Hepatocyte (in vitro differentiated cells): ENCODE results near the gene LITAF. TPM values are rescaled to one million over a fixed set of nuclear protein-coding genes. Genes with fewer than 3 reads are reported as not detected.

Experiments used
- DNase-seq: peaks from one replicate; pipeline ENCODE4 v3.0.0-alpha.2; 2016; ENCODE audit warnings: low spot score
- H2AFZ ChIP-seq: fragments of 200-600 bp; sonication (generic); 2 replicates; pipeline ENCODE4 v1.6.0; 2016; ENCODE audit warnings: antibody characterized with exemption, mild to moderate bottlenecking
- H3K27ac ChIP-seq: fragments of 200-600 bp; sonication (generic); 2 replicates; pipeline ENCODE4 v1.5.1; 2016; ENCODE audit warnings: mild to moderate bottlenecking
- H3K27me3 ChIP-seq: fragments of 200-600 bp; sonication (generic); 2 replicates; pipeline ENCODE4 v1.6.1; 2016
- H3K36me3 ChIP-seq: fragments of 200-600 bp; sonication (generic); replicated peaks from 2 replicates; pipeline ENCODE4 v1.5.1; 2016; ENCODE audit warnings: low read depth; ENCODE audit not compliant: insufficient read depth
- H3K4me1 ChIP-seq: fragments of 200-600 bp; sonication (generic); 2 replicates; pipeline ENCODE4 v1.5.1; 2016; ENCODE audit warnings: mild to moderate bottlenecking, moderate library complexity; ENCODE audit not compliant: insufficient read depth
- H3K4me2 ChIP-seq: fragments of 200-600 bp; sonication (generic); 2 replicates; pipeline ENCODE4 v1.6.0; 2016
- H3K4me3 ChIP-seq: fragments of 200-600 bp; sonication (generic); 2 replicates; pipeline ENCODE4 v1.5.1; 2016; ENCODE audit warnings: mild to moderate bottlenecking
- H3K79me2 ChIP-seq: fragments of 200-600 bp; sonication (generic); 2 replicates; pipeline ENCODE4 v1.6.0; 2017; ENCODE audit warnings: mild to moderate bottlenecking
- H3K9me2 ChIP-seq: fragments of 200-600 bp; sonication (generic); replicated peaks from 2 replicates; pipeline ENCODE4 v1.6.0; 2017; ENCODE audit warnings: mild to moderate bottlenecking; ENCODE audit not compliant: insufficient read depth
- H3K9me3 ChIP-seq: fragments of 200-600 bp; sonication (generic); 2 replicates; pipeline ENCODE4 v1.5.1; 2016; ENCODE audit warnings: low read depth, mild to moderate bottlenecking
- H4K20me1 ChIP-seq: fragments of 200-600 bp; sonication (generic); 2 replicates; pipeline ENCODE4 v1.6.0; 2016; ENCODE audit warnings: mild to moderate bottlenecking; ENCODE audit not compliant: insufficient read depth, poor library complexity, severe bottlenecking
- EZH2 ChIP-seq: fragments of 200-600 bp; sonication (generic); IDR thresholded peaks from 2 replicates; pipeline ENCODE4 v1.6.1; 2016; ENCODE audit warnings: antibody characterized with exemption, mild to moderate bottlenecking, borderline replicate concordance
- EZH2phosphoT487 ChIP-seq: fragments of 200-600 bp; sonication (generic); IDR thresholded peaks from one replicate; pipeline ENCODE4 v1.6.1; 2018; ENCODE audit warnings: antibody characterized with exemption, mild to moderate bottlenecking, low read depth, moderate library complexity; ENCODE audit not compliant: unreplicated experiment, severe bottlenecking
- WGBS: methylation state at CpG from one replicate; pipeline ENCODE4 v1.1.6; 2016; ENCODE audit warnings: low lambda C conversion rate; ENCODE audit errors: missing lambda C conversion rate; 5-methylcytosine and 5-hydroxymethylcytosine counted together
- polyA plus RNA-seq: library from polyadenylated mRNA; unstranded; fragments of >200 nt; fragmentation: Nextera tagmentation; extraction: Ambion mirVana; gene quantifications from 2 replicates; pipeline ENCODE4 v1.2.1, GENCODE V29; 2016
- total RNA-seq: library from RNA; depleted of rRNA; stranded (reverse); fragments of >200 nt; gene quantifications from 2 replicates; pipeline ENCODE4 v1.2.3, GENCODE V29; 2014
- TF ChIP-seq, protein P1 (sequence below): fragments of 200-600 bp; sonication (generic); IDR thresholded peaks from 2 replicates; pipeline ENCODE4 v1.5.1; 2016; ENCODE audit warnings: antibody characterized with exemption, mild to moderate bottlenecking; ENCODE audit not compliant: poor library complexity

LITAF gene
- total and polyA plus RNA-seq, 2 experiments from 2014 or later: 65.6 to 134 TPM

GRCh38 chr16:11588321-11589197 is 1.8 kb upstream of the LITAF start:
- peaks cover 35% of the 10 kb centered on the region for H3K79me2 ChIP-seq
- no peaks in the 10 kb centered on the region for H3K9me2 ChIP-seq
- 77% methylated on average over 7 of the region's 7 CpGs for WGBS
- H3K4me1 ChIP-seq: peaks cover 27% of the 10 kb centered on the region
- no peak for TF ChIP-seq EZH2
- TF ChIP-seq, protein P1, sequence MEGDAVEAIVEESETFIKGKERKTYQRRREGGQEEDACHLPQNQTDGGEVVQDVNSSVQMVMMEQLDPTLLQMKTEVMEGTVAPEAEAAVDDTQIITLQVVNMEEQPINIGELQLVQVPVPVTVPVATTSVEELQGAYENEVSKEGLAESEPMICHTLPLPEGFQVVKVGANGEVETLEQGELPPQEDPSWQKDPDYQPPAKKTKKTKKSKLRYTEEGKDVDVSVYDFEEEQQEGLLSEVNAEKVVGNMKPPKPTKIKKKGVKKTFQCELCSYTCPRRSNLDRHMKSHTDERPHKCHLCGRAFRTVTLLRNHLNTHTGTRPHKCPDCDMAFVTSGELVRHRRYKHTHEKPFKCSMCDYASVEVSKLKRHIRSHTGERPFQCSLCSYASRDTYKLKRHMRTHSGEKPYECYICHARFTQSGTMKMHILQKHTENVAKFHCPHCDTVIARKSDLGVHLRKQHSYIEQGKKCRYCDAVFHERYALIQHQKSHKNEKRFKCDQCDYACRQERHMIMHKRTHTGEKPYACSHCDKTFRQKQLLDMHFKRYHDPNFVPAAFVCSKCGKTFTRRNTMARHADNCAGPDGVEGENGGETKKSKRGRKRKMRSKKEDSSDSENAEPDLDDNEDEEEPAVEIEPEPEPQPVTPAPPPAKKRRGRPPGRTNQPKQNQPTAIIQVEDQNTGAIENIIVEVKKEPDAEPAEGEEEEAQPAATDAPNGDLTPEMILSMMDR: no peak
- no peak for TF ChIP-seq EZH2phosphoT487
- no peaks in the 10 kb centered on the region for H3K36me3 ChIP-seq
- no peaks in the 10 kb centered on the region for H3K9me3 ChIP-seq
- H3K27ac ChIP-seq: peak overlapping the region; percentile 1
- no peak for DNase-seq
- H3K27me3 ChIP-seq: no peaks in the 10 kb centered on the region
- H3K4me3 ChIP-seq: no peak overlapping the region
- peaks cover 18% of the 10 kb centered on the region for H4K20me1 ChIP-seq
- H3K4me2 ChIP-seq: no peak overlapping the region
- H2AFZ ChIP-seq: no peak overlapping the region

- Histone ChIP-seq H3K27me3 (no peaks in the 10 kb centered on the region), H3K36me3 (no peaks in the 10 kb centered on the region), H3K9me2 (no peaks in the 10 kb centered on the region), H4K20me1 (peaks cover 25% of the 10 kb centered on the region), H2AFZ (peak overlapping the region; percentile 60), H3K4me1 (peaks cover 36% of the 10 kb centered on the region), H3K4me3 (peak overlapping the region; percentile 68), H3K4me2 (peak overlapping the region; percentile 95), H3K79me2 (peaks cover 43% of the 10 kb centered on the region), H3K9me3 (no peaks in the 10 kb centered on the region), H3K27ac (peak overlapping the region; percentile 82)
- DNase-seq: no peak
- WGBS: 75% methylated on average over 14 of the region's 14 CpGs
- no peak for TF ChIP-seq EZH2
- no peak for TF ChIP-seq EZH2phosphoT487
- TF ChIP-seq, protein P1: no peak
Measured at GRCh38 chr16:11587643-11588247, 1.0 kb upstream of the LITAF start.

GRCh38 chr16:11586378-11586855 is 302 bp downstream of the LITAF start:
- H3K79me2 ChIP-seq: peaks cover 56% of the 10 kb centered on the region
- H3K36me3 ChIP-seq: no peaks in the 10 kb centered on the region
- peak overlapping the region; percentile 68 for H3K4me3 ChIP-seq
- no peaks in the 10 kb centered on the region for H3K9me3 ChIP-seq
- no peaks in the 10 kb centered on the region for H3K9me2 ChIP-seq
- peaks cover 39% of the 10 kb centered on the region for H3K4me1 ChIP-seq
- peak overlapping the region; percentile 23 for H2AFZ ChIP-seq
- peak overlapping the region; percentile 82 for H3K27ac ChIP-seq
- peak; percentile 27 for DNase-seq
- H3K27me3 ChIP-seq: no peaks in the 10 kb centered on the region
- peak overlapping the region; percentile 95 for H3K4me2 ChIP-seq
- WGBS: 4% methylated on average over 16 of the region's 48 CpGs
- TF ChIP-seq EZH2 (no peak), EZH2phosphoT487 (no peak)
- TF ChIP-seq, protein P1: no peak
- H4K20me1 ChIP-seq: peaks cover 36% of the 10 kb centered on the region
